Gastrocnemius medialis (tissue), 4 donors: ENCODE results near the gene PRRG1.

ENCODE experiments used
- POLR2A ChIP-seq, 2 donors: fragments of 450-650 bp; IDR thresholded peaks; one replicate each; pipeline ENCODE4 v1.6.1; 2017; ENCODE audit warnings: antibody characterized with exemption in 2 of 2, mild to moderate bottlenecking in 2 of 2, moderate library complexity in 2 of 2
- TF ChIP-seq, protein P1 (sequence below), 5 experiments: fragments of 450-650 bp in 3 of 5; fragments of 200-600 bp in 2 of 5; sonication (generic) in 2 of 5; IDR thresholded peaks in 4 of 5; conservative IDR thresholded peaks in 1 of 5; 1 replicate in 4 of 5; 2 replicates in 1 of 5; pipeline ENCODE4 v1.5.1; 2016 to 2019; ENCODE audit warnings: antibody characterized with exemption in 5 of 5, mild to moderate bottlenecking in 3 of 5, moderate library complexity in 3 of 5

GRCh38 chrX:37420756-37421155 lies 71.6 kb downstream of the PRRG1 start:
- TF ChIP-seq, protein P1, sequence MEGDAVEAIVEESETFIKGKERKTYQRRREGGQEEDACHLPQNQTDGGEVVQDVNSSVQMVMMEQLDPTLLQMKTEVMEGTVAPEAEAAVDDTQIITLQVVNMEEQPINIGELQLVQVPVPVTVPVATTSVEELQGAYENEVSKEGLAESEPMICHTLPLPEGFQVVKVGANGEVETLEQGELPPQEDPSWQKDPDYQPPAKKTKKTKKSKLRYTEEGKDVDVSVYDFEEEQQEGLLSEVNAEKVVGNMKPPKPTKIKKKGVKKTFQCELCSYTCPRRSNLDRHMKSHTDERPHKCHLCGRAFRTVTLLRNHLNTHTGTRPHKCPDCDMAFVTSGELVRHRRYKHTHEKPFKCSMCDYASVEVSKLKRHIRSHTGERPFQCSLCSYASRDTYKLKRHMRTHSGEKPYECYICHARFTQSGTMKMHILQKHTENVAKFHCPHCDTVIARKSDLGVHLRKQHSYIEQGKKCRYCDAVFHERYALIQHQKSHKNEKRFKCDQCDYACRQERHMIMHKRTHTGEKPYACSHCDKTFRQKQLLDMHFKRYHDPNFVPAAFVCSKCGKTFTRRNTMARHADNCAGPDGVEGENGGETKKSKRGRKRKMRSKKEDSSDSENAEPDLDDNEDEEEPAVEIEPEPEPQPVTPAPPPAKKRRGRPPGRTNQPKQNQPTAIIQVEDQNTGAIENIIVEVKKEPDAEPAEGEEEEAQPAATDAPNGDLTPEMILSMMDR (IDR thresholded peaks at IDR 0.05 in 4 of 5, conservative IDR thresholded peaks at IDR 0.05 in 1 of 5): no peak
- no peak for TF ChIP-seq POLR2A (IDR thresholded peaks at IDR 0.05)
